Fibroblast of skin of right quadriceps (primary cell): ENCODE measurements around the gene EIF4E1B.

Source experiments
- DNase-seq: peaks from one replicate; pipeline ENCODE4 v3.0.0-alpha.2; 2013

The EIF4E1B gene

DNA sequence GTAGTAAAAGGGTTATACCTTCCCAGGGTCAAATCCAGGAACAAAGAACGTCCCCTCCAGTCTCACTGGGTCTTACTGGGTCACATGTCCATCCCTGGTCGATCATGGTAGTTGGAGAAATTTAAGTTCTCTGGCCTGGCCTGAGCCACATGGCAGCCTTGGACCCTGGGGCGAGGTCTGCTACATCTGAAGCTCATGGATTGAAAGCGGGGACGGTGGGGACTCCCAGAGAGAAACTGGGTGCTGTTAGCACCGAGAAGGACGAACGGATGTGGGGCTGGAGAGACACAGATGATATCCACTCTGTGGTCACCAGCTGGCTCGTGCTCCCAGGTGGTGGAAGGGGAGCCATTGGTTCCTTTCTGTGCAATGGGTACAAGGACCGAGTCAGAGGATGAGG is 63.7 kb downstream of the EIF4E1B start:
- no peak for DNase-seq

DNA sequence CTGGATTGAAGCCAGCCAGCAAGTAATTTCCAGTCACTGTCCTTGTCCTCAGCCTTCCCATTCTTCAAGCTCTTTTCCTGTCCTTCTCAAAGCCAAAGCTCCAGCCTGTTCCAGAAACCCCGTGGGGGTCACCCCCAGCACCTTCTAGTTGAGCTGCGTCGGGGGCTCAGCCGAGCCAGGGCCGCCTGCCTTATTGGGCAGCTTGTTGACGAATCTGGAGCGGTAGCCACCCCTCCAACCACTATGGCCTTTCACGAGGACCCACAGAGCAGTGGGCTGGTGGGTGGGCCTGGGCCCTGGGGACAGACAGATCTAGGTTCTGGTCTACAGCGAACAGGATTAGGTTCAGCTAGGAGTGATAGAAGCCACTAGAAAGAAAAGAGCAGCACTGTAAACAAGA is 64.2 kb downstream of the EIF4E1B start:
- DNase-seq: no peak

DNA sequence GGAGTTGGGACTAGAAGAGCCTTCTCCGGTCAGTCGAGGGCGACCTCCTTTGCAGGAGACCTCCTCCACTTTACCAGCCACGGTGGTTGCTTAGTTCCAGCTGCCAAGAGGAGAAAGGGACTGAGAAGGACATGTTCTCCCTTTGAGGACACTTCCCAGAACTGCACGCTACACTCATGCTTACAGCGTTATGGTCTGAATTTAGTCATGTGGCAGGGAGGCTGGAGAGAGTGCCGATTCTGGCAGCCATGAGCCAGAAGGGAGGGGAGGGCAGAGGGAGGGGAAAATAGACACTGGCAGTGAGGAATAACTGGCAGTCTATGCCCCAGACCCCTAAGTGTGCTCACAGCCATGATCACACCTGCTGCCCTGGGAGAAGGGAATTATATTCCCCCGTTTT is 64.6 kb downstream of the EIF4E1B start:
- no peak for DNase-seq
